ENCODE measurements around the gene PHOSPHO1. TPM values are rescaled to one million over a fixed set of nuclear protein-coding genes. Genes with fewer than 3 reads are reported as not detected.

Gene PHOSPHO1
- total RNA-seq, 1 donor from 2014 or later = 1.8 TPM

GRCh38 chr17:49244839-49245238 is 14.3 kb upstream of the PHOSPHO1 start:
- no peak for DNase-seq (ENCODE audit: low spot score)

GRCh38 chr17:49242813-49243212 is 12.2 kb upstream of the PHOSPHO1 start:
- no peak for DNase-seq (ENCODE audit: low spot score)

GRCh38 chr17:49241692-49242397 is 11.3 kb upstream of the PHOSPHO1 start:
- no peak for DNase-seq (ENCODE audit: low spot score)

- no peak for DNase-seq (ENCODE audit: low spot score)
These were observed 10.5 kb upstream of the PHOSPHO1 start for GRCh38 chr17:49241040-49241439.

GRCh38 chr17:49240619-49241018 is 10.0 kb upstream of the PHOSPHO1 start:
- DNase-seq (ENCODE audit: low spot score) = no peak

- DNase-seq (ENCODE audit: low spot score) = no peak
These were observed 9.4 kb upstream of the PHOSPHO1 start for GRCh38 chr17:49239963-49240362.

- DNase-seq (ENCODE audit: low spot score) = no peak
These were observed 5.3 kb upstream of the PHOSPHO1 start for GRCh38 chr17:49235896-49236295.

GRCh38 chr17:49234509-49235080 is 4.0 kb upstream of the PHOSPHO1 start:
- DNase-seq (ENCODE audit: low spot score) = no peak

- no peak for DNase-seq (ENCODE audit: low spot score)
These were observed 942 bp upstream of the PHOSPHO1 start for GRCh38 chr17:49231563-49231894.

- no peak for DNase-seq (ENCODE audit: low spot score)
These were observed 584 bp downstream of the PHOSPHO1 start for GRCh38 chr17:49229805-49230600.

GRCh38 chr17:49229076-49229804 is 1.3 kb downstream of the PHOSPHO1 start:
- DNase-seq (ENCODE audit: low spot score) = no peak

GRCh38 chr17:49227436-49228261 is 2.9 kb downstream of the PHOSPHO1 start:
- no peak for DNase-seq (ENCODE audit: low spot score)

- DNase-seq (ENCODE audit: low spot score) = no peak
These were observed 3.7 kb downstream of the PHOSPHO1 start for GRCh38 chr17:49226771-49227435.

GRCh38 chr17:49225554-49226236 is 4.9 kb downstream of the PHOSPHO1 start:
- no peak for DNase-seq (ENCODE audit: low spot score)

- DNase-seq (ENCODE audit: low spot score) = no peak
These were observed 5.6 kb downstream of the PHOSPHO1 start for GRCh38 chr17:49224997-49225337.

- no peak for DNase-seq (ENCODE audit: low spot score)
These were observed 6.2 kb downstream of the PHOSPHO1 start for GRCh38 chr17:49224198-49224996.

- DNase-seq (ENCODE audit: low spot score) = no peak
These were observed 6.9 kb downstream of the PHOSPHO1 start for GRCh38 chr17:49223517-49224197.

GRCh38 chr17:49223168-49223516 is 7.4 kb downstream of the PHOSPHO1 start:
- no peak for DNase-seq (ENCODE audit: low spot score)

- DNase-seq (ENCODE audit: low spot score) = no peak
These were observed 10.6 kb downstream of the PHOSPHO1 start for GRCh38 chr17:49219987-49220386.

Measured in mesenteric fat pad (tissue), 1 donor.